Endometrium (tissue), 2 donors: ENCODE measurements around the gene POP5.
"Not testable (repeated sequence)": the region's sequence is repeated elsewhere in the genome, so short reads cannot be mapped to it uniquely, and the experiment has no call there.

Experiments used
- FAIRE-seq: peaks from 2 replicates; lab custom pipeline; 2012; peaks lifted over from hg19 to GRCh38; lab: Jason Lieb, UNC
- donor health status: control.
- donor health status: control.

The POP5 gene, protein sequence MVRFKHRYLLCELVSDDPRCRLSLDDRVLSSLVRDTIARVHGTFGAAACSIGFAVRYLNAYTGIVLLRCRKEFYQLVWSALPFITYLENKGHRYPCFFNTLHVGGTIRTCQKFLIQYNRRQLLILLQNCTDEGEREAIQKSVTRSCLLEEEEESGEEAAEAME

GRCh38 chr12:120580787-120581723, at the start of gene POP5:
TSS of gene POP5 (minus strand) at chr12:120581402. CDS start at chr12:120581362, 40 bp downstream.
- FAIRE-seq, result peak; percentile 87

GRCh38 chr12:120630104-120630892, 49.1 kb upstream of the POP5 start:
- no peak for FAIRE-seq

DNA sequence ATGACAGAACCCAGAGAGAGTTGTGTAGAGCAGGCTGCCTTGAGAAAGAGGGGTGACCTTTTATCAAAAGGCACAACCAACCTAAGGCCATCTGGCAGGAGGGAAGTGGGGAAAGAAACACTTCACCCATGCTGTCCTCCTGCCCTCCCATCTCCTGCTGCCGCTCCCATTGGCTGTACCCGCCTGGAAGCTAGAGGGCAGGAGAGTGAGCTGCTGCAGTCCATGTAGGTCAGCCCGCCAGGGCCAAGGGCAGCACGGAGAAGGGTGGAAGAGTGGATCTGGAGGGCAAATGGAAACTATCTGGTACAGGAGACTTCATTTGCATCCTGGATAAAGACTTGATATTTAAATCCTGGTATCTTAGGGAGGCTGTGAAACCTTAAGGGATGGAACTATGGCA, 47.7 kb upstream of the POP5 start:
- no peak for FAIRE-seq

DNA sequence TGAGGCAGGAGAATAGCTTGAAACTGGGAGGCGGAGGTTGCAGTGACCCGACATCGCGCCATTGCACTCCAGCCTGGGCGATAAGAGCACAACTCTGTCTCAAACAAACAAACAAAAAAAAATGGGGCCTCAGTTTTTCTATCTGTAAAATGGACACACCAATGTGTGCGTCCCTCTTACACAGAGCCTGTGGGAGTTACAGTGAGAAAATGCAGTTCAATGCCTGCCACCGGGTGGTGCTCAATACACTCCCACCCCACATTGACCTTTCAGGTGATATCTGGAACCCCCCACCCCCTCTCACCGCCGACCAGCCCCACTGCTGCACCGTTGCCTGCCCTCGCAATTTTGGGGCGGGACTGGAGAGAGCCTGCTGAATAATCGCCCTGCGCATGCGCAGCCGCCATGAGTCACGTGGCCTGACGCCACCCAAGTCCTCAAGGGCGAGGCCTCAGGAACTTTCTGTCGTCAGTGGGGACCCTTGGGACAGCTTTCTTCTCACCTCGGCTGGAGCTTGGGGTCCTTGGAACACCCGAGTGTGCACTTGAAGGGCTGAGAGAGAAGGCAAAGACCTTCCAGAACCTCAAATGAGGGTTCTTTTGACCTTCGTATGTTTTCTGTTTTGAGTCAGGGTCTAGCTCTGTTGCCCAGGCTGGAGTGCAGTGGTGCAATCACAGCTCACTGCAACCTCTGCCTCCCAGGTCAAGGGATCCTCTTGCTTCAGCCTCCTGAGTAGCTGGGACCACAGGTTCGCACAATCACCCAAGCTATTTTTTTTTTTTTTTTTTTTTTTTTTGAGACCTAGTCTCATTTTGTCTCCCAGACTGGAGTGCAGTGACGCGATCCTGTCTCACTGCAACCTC, 44.6 kb upstream of the POP5 start:
- FAIRE-seq, result no peak

DNA sequence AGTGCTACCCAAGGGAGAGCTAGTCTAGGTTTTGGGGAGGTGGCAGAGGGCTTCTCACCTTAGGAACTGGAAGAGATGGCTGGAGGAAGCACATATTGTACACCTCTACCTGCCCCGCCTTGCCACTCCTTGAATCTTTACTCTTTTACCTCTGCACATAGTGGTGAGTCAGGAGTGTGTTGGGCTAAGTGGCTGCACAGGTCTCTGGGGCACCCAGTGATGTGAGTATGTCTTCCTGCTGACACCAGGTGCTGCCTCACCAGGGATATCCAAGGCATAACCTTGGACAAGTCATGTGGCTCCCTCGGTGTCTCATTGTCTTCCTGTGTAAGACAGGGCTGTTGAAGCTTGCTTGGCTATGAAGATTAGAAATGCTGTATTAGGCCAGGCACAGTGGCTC, 39.4 kb upstream of the POP5 start:
- no peak for FAIRE-seq

DNA sequence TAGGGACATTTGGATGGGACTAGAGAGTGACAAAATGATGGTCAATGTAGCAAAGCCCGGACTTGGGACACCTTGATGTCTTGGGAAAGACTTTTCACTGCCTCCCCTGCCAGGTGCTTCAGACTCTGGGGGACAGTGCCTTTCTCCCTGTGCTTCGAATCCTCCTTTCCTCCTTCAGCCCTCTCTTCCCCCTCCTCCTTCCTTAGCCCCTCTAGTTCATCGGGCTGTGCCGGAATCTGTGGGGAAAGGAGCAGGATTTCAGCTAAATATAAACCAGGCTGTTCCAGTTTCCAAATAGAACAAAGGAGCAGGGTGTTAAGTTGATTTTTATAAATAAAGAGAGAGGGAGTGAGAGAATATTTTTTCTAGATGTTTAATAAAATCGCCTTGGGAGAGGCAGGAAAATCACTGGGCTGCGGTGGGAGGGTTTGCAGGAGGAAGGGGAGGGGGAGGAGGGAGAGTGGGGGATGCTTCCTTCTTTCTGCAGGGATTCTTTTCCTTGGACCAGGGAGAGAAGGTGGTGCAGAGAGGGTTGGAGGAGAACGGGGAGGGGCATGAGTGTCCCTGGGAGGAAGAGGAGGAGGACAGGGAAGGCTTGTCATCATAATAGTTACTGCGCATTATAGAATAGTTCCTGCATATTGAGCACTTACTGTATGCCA, 37.9 kb upstream of the POP5 start:
- FAIRE-seq, result no peak

DNA sequence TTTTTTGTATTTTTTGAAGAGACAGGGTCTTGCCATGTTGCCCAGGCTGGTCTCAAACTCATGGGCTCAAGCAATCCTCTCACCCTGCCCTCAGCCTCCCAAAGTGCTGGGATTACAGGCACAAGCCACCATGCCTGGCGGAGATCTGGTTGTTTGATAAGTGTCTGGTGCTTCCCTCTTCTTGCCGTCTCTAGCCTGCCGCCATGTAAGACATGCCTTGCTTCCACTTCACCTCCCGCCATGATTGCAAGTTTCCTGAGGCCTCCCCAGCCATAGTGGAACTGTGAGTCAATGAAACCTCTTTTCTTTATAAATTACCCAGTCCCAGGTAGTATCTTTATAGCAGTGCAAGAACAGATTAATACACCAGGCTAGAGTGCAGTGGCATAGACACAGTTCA, 36.6 kb upstream of the POP5 start:
- not testable (repeated sequence) for FAIRE-seq

DNA sequence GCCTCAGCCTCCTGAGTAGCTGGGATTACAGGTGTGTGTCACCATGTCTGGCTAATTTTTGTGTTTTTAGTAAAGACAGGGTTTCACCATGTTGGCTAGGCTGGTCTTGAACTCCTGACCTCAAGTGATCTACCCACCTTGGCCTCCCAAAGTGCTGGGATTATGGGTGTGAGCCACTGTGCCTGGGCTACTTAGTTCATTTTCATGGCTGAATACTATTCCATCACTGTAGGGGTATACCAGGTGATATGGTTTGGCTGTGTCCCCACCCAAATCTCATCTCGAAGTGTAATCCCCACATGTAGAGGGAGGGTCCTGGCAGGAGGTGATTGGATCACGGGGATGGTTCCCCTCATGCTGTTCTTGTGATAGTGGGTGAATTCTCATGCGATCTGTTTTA, 36.0 kb upstream of the POP5 start:
- not testable (repeated sequence) for FAIRE-seq

GRCh38 chr12:120614848-120615247, 33.6 kb upstream of the POP5 start:
- no peak for FAIRE-seq

GRCh38 chr12:120611534-120611933, 30.3 kb upstream of the POP5 start:
- FAIRE-seq, result not testable (repeated sequence)

DNA sequence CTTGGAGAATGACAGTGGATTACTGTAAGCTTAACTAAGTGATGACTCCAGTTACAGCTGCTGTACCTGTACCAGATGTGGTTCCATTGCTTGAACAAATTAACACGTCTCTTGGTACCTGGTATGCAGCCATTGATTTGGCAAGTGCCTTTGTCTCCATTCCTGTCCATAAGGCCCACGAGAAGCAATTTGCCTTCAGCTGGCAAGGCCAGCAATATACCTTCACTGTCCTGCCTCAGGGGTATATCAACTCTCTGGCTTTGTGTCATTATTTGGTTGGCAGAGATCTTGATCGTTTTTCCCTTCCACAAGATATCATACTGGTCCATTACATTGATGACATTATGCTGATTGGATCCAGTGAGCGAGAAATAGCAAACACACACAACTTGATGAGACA, 29.4 kb upstream of the POP5 start:
- no peak for FAIRE-seq

DNA sequence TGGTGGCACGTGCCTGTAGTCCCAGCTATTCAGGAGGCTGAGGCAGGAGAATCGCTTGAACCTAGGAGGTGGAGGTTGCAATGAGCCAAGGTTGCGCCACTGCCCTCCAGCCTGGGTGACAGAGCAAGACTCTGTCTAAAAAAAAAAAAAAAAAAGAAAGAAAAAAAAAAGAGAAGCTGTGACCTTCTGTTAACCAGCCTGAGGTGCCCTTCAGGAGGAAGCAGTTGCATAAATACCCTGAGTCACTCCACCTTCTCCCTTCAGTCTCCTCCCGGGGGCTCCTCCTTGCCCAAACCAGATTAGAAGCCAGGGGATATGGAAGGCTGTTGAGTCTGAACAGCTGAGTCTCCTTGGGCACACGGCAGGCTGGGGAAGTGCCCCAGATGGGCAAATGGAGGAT, 21.2 kb upstream of the POP5 start:
- FAIRE-seq, result not testable (repeated sequence)

DNA sequence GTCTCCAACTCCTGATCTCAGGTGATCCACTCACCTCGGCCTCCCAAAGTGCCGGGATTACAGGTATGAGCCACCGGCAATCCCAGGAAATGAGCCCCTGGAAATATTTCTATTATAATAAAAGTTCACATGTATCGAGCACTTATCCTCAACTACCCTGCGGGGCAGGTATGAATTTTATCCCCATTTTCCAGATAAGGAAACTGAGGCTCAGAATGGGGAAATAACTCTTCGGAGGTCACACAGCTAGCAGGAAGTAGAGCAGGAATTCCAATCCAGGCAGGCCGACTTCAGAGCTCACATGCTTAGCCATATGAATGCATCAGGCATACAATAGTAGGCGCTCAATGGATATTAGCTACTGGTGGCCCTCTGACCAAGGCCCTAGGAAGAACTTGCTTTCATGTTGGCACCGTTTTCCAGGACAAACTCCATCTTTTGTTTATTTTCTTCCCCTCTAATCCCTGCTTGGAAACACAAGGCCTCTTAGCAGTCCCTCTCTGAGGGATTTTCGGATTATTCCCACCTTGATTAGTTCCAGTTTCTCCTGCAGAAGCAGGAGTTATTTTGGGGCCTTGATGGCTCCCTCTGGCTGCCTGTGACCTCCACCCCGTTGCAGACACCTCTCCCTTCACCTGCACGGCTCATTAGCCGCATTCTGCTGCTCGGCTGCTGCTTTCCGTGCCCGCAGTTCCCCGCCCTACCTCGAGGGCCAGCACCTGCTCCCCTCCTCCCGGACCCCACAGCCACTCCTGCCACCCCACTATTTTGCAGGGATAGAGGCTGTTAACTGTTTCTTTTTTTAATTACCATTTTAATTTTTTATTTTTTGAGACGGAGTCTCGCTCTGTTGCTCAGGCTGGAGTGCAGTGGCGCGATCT, 18.7 kb upstream of the POP5 start:
- FAIRE-seq, result no peak

GRCh38 chr12:120598674-120599463, 17.7 kb upstream of the POP5 start:
- FAIRE-seq, result no peak

DNA sequence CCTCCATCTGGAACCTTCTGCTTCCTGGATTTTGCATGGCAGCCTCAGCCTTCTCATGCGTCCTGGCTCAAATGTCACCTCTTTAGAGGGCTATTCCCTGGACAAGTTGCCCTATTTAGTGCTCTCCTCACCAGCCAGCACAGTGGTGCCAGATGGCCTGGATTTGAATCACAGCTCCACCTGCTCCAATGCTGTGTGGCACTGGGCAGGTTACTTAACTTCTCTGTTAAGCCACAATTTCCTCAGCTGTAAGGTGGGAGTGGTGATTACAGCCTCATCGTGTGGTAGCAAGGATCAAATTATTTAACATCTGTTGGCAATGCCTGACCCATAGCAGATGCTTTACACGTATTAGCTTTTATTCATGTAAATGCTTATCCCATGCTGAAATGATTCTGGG, 16.7 kb upstream of the POP5 start:
- no peak for FAIRE-seq

DNA sequence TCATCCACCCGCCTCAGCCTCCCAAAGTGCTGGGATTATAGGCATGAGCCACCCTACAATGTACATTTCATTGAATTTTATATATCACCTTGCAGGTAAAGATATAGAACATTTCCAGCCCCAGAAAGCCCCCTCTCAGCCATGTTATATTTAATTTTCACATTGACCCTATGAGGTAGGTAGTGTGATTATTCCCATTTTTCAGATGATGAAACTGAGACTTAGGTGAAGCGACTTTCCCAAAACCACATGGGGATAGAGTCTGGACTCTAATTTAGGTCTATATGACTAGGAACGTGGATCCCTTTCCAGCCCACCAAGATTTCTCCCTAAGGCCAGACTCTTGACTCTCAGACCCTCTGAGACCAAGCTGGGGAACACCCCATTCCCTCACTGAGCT, 15.7 kb upstream of the POP5 start:
- no peak for FAIRE-seq

DNA sequence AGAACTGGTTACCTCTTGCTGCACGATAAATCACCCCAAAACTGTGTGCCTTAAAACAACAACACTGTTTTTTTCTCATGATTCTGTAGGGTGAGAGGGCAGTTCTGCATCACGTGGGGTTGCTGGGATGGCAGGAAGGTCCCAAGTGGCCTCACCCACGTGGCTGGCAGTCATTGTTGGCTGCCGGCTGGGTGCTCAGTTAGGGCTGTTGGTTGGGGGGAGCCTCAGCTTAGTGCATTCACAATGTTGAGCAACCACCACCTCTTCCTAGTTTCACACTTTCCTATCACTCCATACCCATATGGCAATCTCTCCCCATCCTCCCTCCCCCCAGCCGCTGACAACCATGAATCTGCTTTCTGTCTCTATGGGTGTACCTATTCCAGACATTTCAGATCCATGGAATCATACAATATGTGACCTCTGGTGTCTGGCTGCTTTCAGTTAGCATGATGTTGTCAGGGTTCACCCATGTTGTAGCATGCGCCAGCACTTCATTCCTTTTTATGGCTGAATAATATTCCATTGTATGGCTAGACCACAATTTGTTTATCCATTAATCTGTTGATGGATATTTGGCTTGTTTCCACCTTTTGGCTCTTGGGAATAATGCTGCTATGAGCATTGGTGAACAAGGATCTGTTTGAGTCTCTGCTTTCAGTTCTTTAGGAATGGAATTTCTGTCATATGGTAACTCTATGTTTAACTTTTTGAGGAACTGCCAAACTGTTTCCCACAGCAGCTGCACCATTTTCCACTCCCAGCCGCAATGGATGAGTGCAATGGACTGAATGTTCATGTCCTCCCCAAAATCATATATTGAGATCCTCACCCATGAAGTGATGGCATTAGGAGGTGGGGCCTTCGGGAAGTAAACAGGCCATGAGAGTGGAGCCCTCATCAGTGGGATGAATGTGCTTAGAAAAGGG, 11.2 kb upstream of the POP5 start:
- FAIRE-seq, result no peak

DNA sequence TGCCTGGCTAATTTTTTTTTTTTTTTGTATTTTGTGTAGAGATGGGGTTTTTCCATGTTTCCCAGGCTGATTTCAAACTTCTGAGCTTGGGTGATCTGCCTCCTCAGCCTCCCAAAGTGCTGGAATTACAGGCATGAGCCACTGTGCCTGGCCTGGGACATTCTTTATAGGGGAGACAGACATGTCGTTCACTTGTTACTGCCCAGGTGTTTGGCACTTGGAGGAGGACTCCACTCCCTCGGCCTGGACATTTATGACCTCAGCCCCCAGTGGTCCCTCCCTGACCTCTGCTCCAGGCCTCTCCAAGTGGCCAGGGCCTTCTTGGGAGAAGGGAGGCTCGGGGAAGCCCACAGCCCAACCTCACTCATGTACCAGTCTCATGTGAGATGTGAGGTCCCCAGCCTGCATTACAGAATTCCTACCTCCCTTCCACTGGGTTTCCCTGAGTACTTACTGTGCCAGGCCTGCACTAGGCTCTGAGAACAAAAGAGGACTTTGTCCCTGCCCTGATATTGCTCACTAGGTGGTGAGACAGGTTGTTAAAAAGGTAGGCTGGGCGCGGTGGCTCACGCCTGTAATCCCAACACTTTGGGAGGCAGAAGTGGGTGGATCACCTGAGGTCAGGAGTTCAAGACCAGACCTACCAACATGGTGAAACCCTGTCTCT, 9.7 kb upstream of the POP5 start:
- FAIRE-seq, result no peak
